Mesenchymal stem cell (in vitro differentiated cells and primary cell): ENCODE results near the gene SLC24A4.
A peak's percentile ranks its signal among the peaks of the same experiment; 100 is the strongest.

Source experiments
- DNase-seq: peaks from one replicate; pipeline ENCODE4 v3.0.0-alpha.2; 2013
- H2AFZ ChIP-seq: one replicate; pipeline ENCODE4 v1.6.1; 2013; ENCODE audit warnings: low read depth, mild to moderate bottlenecking, control low read depth, inconsistent platforms, low read length, moderate library complexity
- H2AK5ac ChIP-seq: 2 replicates; pipeline ENCODE4 v1.6.1; 2013; ENCODE audit warnings: low read length, moderate library complexity, mild to moderate bottlenecking, inconsistent platforms; ENCODE audit not compliant: severe bottlenecking
- H2BK120ac ChIP-seq: one replicate; pipeline ENCODE4 v1.6.1; 2013; ENCODE audit warnings: low read depth, mild to moderate bottlenecking, inconsistent platforms, low read length, moderate library complexity
- H2BK12ac ChIP-seq, 2 experiments: one replicate each; pipeline ENCODE4 v1.6.1; 2013; ENCODE audit warnings: inconsistent platforms in 2 of 2, low read length in 2 of 2, mild to moderate bottlenecking in 2 of 2, moderate library complexity in 2 of 2, control low read depth in 1 of 2
- H2BK15ac ChIP-seq: one replicate; pipeline ENCODE4 v1.6.1; 2013; ENCODE audit warnings: mild to moderate bottlenecking, low read depth, inconsistent platforms; ENCODE audit not compliant: poor library complexity, severe bottlenecking
- H2BK5ac ChIP-seq: 2 replicates; pipeline ENCODE4 v1.6.1; 2013; ENCODE audit warnings: low read depth, mild to moderate bottlenecking, low read length, control low read depth, inconsistent platforms; ENCODE audit not compliant: poor library complexity, severe bottlenecking
- H3K14ac ChIP-seq, 2 experiments: one replicate each; pipeline ENCODE4 v1.6.1; 2013; ENCODE audit warnings: inconsistent platforms in 2 of 2, low read length in 2 of 2, control low read depth in 1 of 2, mild to moderate bottlenecking in 1 of 2, moderate library complexity in 1 of 2
- H3K18ac ChIP-seq, 2 experiments: one replicate each; pipeline ENCODE4 v1.6.1; 2013; ENCODE audit warnings: inconsistent platforms in 2 of 2, low read length in 2 of 2, control low read depth in 1 of 2, low read depth in 1 of 2, mild to moderate bottlenecking in 1 of 2
- H3K23ac ChIP-seq, 2 experiments: one replicate each; pipeline ENCODE4 v1.6.1; 2013; ENCODE audit warnings: inconsistent platforms in 2 of 2, low read length in 2 of 2, mild to moderate bottlenecking in 2 of 2, moderate library complexity in 2 of 2, control low read depth in 1 of 2
- H3K27ac ChIP-seq: 2 replicates; pipeline ENCODE4 v1.5.1; 2013; ENCODE audit warnings: mild to moderate bottlenecking, moderate library complexity, low read length, control low read depth, inconsistent platforms; ENCODE audit not compliant: poor library complexity, severe bottlenecking
- H3K27me3 ChIP-seq, 2 experiments: 2 replicates each; pipeline versions ENCODE4 v1.6.1 to v1.7.0; 2013; ENCODE audit warnings: low read length in 2 of 2, mild to moderate bottlenecking in 2 of 2, moderate library complexity in 2 of 2, control low read depth in 1 of 2, inconsistent platforms in 1 of 2; ENCODE audit not compliant: control insufficient read depth in 1 of 2, insufficient read depth in 1 of 2
- H3K36me3 ChIP-seq, 2 experiments: 2 replicates each; pipeline versions ENCODE4 v1.6.1 to v1.7.0; 2013; ENCODE audit warnings: low read length in 2 of 2, control low read depth in 1 of 2, inconsistent platforms in 1 of 2, low read depth in 1 of 2, mild to moderate bottlenecking in 1 of 2; ENCODE audit not compliant: insufficient read depth in 2 of 2, control insufficient read depth in 1 of 2
- H3K4ac ChIP-seq, 2 experiments: one replicate each; pipeline ENCODE4 v1.6.1; 2013; ENCODE audit warnings: inconsistent platforms in 2 of 2, low read length in 2 of 2, mild to moderate bottlenecking in 2 of 2, moderate library complexity in 2 of 2, control low read depth in 1 of 2, low read depth in 1 of 2
- H3K4me1 ChIP-seq: 2 replicates; pipeline ENCODE4 v1.6.1; 2013; ENCODE audit warnings: low read depth, low read length, control low read depth; ENCODE audit not compliant: control insufficient read depth, insufficient read depth
- H3K4me2 ChIP-seq: 2 replicates; pipeline ENCODE4 v1.6.1; 2013; ENCODE audit warnings: low read length, mild to moderate bottlenecking, inconsistent platforms; ENCODE audit not compliant: poor library complexity, severe bottlenecking
- H3K4me3 ChIP-seq, 2 experiments: 2 replicates each; pipeline versions ENCODE4 v1.5.1 to v1.7.0; 2013; ENCODE audit warnings: low read length in 2 of 2, mild to moderate bottlenecking in 2 of 2, control low read depth in 1 of 2, low read depth in 1 of 2; ENCODE audit not compliant: insufficient read depth in 1 of 2
- H3K79me1 ChIP-seq: replicated peaks from 2 replicates; pipeline ENCODE4 v1.6.1; 2013; ENCODE audit warnings: mild to moderate bottlenecking, control low read depth, low read length, inconsistent platforms; ENCODE audit not compliant: poor library complexity, severe bottlenecking
- H3K9ac ChIP-seq: 2 replicates; pipeline ENCODE4 v1.7.0; 2013; ENCODE audit warnings: mild to moderate bottlenecking, low read length, moderate library complexity
- H3K9me3 ChIP-seq: 2 replicates; pipeline ENCODE4 v1.7.0; 2013; ENCODE audit warnings: mild to moderate bottlenecking, low read length; ENCODE audit not compliant: control insufficient read depth
- H4K8ac ChIP-seq: one replicate; pipeline ENCODE4 v1.6.1; 2013; ENCODE audit warnings: inconsistent platforms, mild to moderate bottlenecking, low read length, moderate library complexity
- H4K91ac ChIP-seq: one replicate; pipeline ENCODE4 v1.6.1; 2013; ENCODE audit warnings: mild to moderate bottlenecking, low read length, inconsistent platforms
- WGBS: methylation state at CpG from one replicate; pipeline ENCODE4 v1.1.7; 2013; ENCODE audit warnings: mixed read lengths; 5-methylcytosine and 5-hydroxymethylcytosine counted together

Gene SLC24A4

DNA sequence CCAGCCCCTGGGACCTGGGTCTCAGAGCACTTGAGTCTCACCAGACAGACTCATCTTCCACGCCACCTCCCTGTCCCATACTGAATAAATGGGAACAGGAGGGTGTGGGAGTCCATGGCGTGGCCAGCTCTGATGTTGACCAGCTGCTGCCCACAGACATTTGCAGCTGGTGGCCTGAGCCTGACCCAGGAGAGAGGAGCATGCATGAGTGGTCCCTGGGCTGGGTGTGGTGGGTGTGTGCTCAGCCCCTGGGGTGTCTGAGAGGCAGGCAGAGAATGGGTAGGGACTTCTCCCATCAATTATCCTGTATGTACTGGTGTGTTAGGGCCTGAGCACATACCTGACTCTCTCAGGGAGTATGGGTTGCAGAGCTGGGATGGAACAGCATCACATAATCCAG, 49.3 kb downstream of the SLC24A4 start:
- no peak overlapping the region for H3K4me3 ChIP-seq
- no peak overlapping the region for H3K4ac ChIP-seq
- 74% methylated on average over 1 of the region's 2 CpGs for WGBS

GRCh38 chr14:92373336-92373735, 50.4 kb downstream of the SLC24A4 start:
- H2BK5ac ChIP-seq: no peak overlapping the region
- DNase-seq: no peak
- H4K91ac ChIP-seq: no peak overlapping the region
- H3K4me2 ChIP-seq: no peak overlapping the region
- H3K14ac ChIP-seq: no peak overlapping the region
- H3K18ac ChIP-seq: no peak overlapping the region
- H2BK15ac ChIP-seq: no peak overlapping the region
- no peak overlapping the region for H2BK120ac ChIP-seq
- H3K36me3 ChIP-seq: no peaks in the 10 kb centered on the region
- H3K79me1 ChIP-seq: no peaks in the 10 kb centered on the region
- 69% methylated on average over 3 of the region's 7 CpGs for WGBS
- no peak overlapping the region for H2AK5ac ChIP-seq
- no peak overlapping the region for H2AFZ ChIP-seq
- no peak overlapping the region for H3K4me3 ChIP-seq
- no peak overlapping the region for H3K23ac ChIP-seq
- no peak overlapping the region for H4K8ac ChIP-seq
- no peaks in the 10 kb centered on the region for H3K9me3 ChIP-seq
- H3K27me3 ChIP-seq: peaks cover 9 to 29% of the 10 kb centered on the region in 2 experiments
- no peak overlapping the region for H2BK12ac ChIP-seq
- H3K4ac ChIP-seq: no peak overlapping the region
- H3K4me1 ChIP-seq: peaks cover 1% of the 10 kb centered on the region
- no peak overlapping the region for H3K27ac ChIP-seq
- H3K9ac ChIP-seq: no peak overlapping the region

More for the DNA sequence above, 49.3 kb downstream of the SLC24A4 start:
- Histone ChIP-seq H2BK15ac (no peak overlapping the region), H3K14ac (peak overlapping the region in 1 of 2 experiments; percentile 6), H3K27ac (no peak overlapping the region), H2BK120ac (no peak overlapping the region), H3K23ac (no peak overlapping the region), H3K9ac (no peak overlapping the region), H2AK5ac (no peak overlapping the region), H3K4me1 (peaks cover 1% of the 10 kb centered on the region), H3K18ac (no peak overlapping the region), H3K79me1 (no peaks in the 10 kb centered on the region), H2AFZ (no peak overlapping the region), H4K8ac (no peak overlapping the region), H3K27me3 (peaks cover 9 to 18% of the 10 kb centered on the region in 2 experiments), H3K9me3 (no peaks in the 10 kb centered on the region), H3K36me3 (no peaks in the 10 kb centered on the region), H4K91ac (no peak overlapping the region), H2BK12ac (no peak overlapping the region), H3K4me2 (no peak overlapping the region), H2BK5ac (no peak overlapping the region)
- DNase-seq: no peak

GRCh38 chr14:92380131-92380530, 57.2 kb downstream of the SLC24A4 start:
- H3K23ac ChIP-seq: no peak overlapping the region
- H2AK5ac ChIP-seq: no peak overlapping the region
- peaks cover 2% of the 10 kb centered on the region for H3K4me1 ChIP-seq
- H3K27me3 ChIP-seq: peaks cover 0 to 35% of the 10 kb centered on the region in 2 experiments
- no peak overlapping the region for H2BK5ac ChIP-seq
- H3K79me1 ChIP-seq: no peaks in the 10 kb centered on the region
- H3K4me2 ChIP-seq: no peak overlapping the region
- peak overlapping the region in 1 of 2 experiments; percentile 38 for H3K14ac ChIP-seq
- H4K8ac ChIP-seq: no peak overlapping the region
- no peaks in the 10 kb centered on the region for H3K9me3 ChIP-seq
- no peak overlapping the region for H3K4ac ChIP-seq
- H4K91ac ChIP-seq: no peak overlapping the region
- WGBS: 85% methylated on average over 10 of the region's 10 CpGs
- no peak overlapping the region for H2BK120ac ChIP-seq
- no peak overlapping the region for H2BK15ac ChIP-seq
- H3K27ac ChIP-seq: no peak overlapping the region
- H3K18ac ChIP-seq: no peak overlapping the region
- H3K9ac ChIP-seq: no peak overlapping the region
- DNase-seq: no peak
- H2AFZ ChIP-seq: no peak overlapping the region
- no peaks in the 10 kb centered on the region for H3K36me3 ChIP-seq
- no peak overlapping the region for H2BK12ac ChIP-seq
- H3K4me3 ChIP-seq: no peak overlapping the region

DNA sequence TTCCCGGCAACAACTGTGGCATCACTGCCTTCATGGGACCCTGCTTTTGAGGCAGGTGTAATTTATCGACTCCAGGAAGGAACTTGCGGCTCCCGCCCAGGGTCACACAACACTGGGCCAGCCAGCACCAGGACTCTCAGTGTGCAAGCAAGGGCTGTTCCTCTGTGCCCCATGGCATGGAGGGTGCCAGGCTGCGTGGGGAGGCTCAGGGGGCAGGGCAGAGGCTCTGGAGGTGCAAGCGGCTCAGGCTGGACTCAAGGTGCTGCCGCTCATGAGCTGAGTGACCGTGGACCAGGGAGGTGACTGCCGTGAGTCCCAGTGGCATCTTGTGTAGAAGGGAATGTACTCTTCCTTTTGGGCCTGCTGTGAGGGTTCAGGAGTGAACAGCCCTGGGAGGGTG, 57.6 kb downstream of the SLC24A4 start:
- no peak overlapping the region for H2BK15ac ChIP-seq
- peak overlapping the region in 1 of 2 experiments; percentile 94 for H3K14ac ChIP-seq
- no peak overlapping the region for H3K4ac ChIP-seq
- no peak overlapping the region for H3K4me3 ChIP-seq
- no peaks in the 10 kb centered on the region for H3K9me3 ChIP-seq
- H4K8ac ChIP-seq: no peak overlapping the region
- no peak overlapping the region for H3K18ac ChIP-seq
- peaks cover 2% of the 10 kb centered on the region for H3K4me1 ChIP-seq
- no peak overlapping the region for H3K23ac ChIP-seq
- no peak overlapping the region for H2BK5ac ChIP-seq
- no peak overlapping the region for H2BK12ac ChIP-seq
- no peak overlapping the region for H2AFZ ChIP-seq
- H3K4me2 ChIP-seq: no peak overlapping the region
- no peak overlapping the region for H2BK120ac ChIP-seq
- H3K27me3 ChIP-seq: peaks cover 1 to 37% of the 10 kb centered on the region in 2 experiments
- no peaks in the 10 kb centered on the region for H3K36me3 ChIP-seq
- no peak for DNase-seq
- no peak overlapping the region for H3K9ac ChIP-seq
- H4K91ac ChIP-seq: no peak overlapping the region
- H3K79me1 ChIP-seq: no peaks in the 10 kb centered on the region
- H3K27ac ChIP-seq: no peak overlapping the region
- 85% methylated on average over 7 of the region's 9 CpGs for WGBS
- no peak overlapping the region for H2AK5ac ChIP-seq
